ENCODE data around the gene ANKS1B.

DNA sequence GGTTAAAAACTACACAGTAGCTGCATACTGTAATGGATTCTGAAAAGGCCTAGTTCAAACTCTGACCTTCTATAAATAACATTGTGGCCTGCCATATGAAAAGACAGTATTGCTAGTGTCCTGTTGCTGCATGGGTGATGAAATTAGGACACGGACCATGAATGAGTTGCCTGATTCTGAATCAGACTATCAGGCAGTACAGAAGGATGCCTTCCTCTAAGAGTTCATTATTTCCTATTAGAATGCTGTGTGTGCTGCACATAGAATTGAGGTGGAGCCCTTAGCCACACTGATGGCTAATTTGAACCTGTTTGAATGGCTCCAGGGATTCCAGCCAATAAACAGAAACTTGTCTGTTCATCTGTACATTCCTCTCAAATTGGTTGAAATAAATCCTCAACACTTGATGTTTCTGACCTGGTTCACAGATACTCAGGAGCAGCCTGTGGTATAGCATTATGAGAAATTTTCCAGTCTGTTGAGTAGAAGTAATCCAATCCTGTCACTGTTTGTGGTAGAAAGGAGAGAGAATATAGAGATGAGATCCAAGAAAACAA, 856.4 kb downstream of the ANKS1B start:
- TF ChIP-seq, protein P1, sequence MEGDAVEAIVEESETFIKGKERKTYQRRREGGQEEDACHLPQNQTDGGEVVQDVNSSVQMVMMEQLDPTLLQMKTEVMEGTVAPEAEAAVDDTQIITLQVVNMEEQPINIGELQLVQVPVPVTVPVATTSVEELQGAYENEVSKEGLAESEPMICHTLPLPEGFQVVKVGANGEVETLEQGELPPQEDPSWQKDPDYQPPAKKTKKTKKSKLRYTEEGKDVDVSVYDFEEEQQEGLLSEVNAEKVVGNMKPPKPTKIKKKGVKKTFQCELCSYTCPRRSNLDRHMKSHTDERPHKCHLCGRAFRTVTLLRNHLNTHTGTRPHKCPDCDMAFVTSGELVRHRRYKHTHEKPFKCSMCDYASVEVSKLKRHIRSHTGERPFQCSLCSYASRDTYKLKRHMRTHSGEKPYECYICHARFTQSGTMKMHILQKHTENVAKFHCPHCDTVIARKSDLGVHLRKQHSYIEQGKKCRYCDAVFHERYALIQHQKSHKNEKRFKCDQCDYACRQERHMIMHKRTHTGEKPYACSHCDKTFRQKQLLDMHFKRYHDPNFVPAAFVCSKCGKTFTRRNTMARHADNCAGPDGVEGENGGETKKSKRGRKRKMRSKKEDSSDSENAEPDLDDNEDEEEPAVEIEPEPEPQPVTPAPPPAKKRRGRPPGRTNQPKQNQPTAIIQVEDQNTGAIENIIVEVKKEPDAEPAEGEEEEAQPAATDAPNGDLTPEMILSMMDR (IDR thresholded peaks at IDR 0.05): no peak
- no peak for TF ChIP-seq POLR2A (IDR thresholded peaks at IDR 0.05)

Measured in Peyer's patch (tissue), 4 donors.